HFF-Myc (cell line): ENCODE measurements around the gene SETD2.
A peak's percentile ranks its signal among the peaks of the same experiment; 100 is the strongest.

Experiments used
- DNase-seq: peaks from one replicate; pipeline ENCODE4 v3.0.0-alpha.2; 2011; ENCODE audit warnings: low read depth; ENCODE audit errors: extremely low read depth
- H3K4me3 ChIP-seq: replicated peaks from 2 replicates; pipeline ENCODE4 v1.5.1; 2011; ENCODE audit warnings: low read depth, mild to moderate bottlenecking, control low read depth, low read length
- TF ChIP-seq, protein P1 (sequence below): IDR thresholded peaks from 2 replicates; pipeline ENCODE4 v1.5.1; 2012; ENCODE audit warnings: mild to moderate bottlenecking, low read depth, low read length, control low read depth; ENCODE audit errors: missing control alignments

The SETD2 gene

DNA sequence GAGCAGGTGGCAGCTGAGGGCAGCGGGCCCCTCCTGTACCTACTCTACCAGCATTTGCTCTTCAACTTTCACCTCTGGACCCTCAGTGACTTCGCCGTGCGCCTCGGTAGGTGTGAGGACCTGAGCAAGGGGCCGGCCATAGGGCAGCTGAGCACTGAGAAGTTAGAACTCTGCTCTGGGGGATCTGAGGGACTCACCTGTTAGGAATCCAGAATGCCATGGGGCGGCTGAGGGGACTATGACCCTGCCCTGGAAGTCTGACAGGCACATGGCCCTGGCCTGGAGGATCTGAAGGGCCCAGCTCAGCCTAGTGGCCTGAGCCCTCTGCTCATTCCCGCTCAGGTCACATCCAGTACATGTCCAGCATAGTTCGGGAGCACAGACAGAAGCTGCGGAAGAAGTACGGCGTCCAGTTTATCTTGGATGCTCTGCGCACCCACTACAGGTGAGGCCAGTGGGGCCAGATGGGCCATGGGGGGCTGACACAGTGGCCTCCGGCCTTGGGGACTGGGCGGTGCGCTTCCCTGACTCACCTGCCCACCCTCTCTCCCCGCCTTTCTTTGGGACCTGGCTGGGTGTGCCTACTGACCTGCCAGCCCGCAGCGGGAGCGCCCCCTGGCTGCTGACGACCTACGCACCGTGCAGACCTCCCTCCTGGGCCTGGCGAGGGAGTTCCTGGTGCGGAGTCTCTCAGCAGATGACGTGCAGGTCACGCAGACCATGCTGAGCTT, 165.6 kb downstream of the SETD2 start:
- H3K4me3 ChIP-seq, result no peak overlapping the region
- no peak for DNase-seq
- TF ChIP-seq, protein P1, sequence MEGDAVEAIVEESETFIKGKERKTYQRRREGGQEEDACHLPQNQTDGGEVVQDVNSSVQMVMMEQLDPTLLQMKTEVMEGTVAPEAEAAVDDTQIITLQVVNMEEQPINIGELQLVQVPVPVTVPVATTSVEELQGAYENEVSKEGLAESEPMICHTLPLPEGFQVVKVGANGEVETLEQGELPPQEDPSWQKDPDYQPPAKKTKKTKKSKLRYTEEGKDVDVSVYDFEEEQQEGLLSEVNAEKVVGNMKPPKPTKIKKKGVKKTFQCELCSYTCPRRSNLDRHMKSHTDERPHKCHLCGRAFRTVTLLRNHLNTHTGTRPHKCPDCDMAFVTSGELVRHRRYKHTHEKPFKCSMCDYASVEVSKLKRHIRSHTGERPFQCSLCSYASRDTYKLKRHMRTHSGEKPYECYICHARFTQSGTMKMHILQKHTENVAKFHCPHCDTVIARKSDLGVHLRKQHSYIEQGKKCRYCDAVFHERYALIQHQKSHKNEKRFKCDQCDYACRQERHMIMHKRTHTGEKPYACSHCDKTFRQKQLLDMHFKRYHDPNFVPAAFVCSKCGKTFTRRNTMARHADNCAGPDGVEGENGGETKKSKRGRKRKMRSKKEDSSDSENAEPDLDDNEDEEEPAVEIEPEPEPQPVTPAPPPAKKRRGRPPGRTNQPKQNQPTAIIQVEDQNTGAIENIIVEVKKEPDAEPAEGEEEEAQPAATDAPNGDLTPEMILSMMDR, result peak; percentile 78

DNA sequence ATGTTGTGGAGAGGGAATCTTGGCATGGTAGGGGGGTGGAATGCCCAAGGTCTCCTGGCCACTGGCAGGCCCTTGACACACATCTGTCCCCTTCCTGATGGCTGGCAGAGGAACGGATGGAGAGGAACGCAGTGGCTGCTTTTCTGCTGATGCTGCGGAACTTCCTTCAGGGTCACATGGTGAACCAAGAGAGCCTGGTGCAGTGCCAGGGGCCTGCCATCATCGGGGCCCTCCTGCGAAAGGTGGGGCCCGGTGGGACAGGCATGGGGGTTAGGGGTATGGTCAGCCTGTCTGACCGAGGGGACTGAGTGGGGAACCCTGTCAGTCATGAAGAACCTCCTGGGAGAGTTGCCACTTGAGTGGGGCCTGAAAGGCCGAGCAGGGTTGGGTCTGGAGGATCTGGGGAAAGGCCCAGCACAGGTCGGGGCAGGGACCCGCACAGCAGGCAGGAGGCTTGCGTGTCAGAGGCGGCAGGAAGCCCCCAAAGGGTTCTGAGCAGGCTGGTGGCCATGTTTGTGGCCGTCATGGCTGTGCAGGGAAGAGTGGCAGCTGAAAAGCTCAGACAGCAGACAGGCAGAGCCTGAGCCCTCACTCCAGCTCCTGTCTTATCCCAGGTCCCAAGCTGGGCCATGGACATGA, 166.3 kb downstream of the SETD2 start:
- no peak overlapping the region for H3K4me3 ChIP-seq

DNA sequence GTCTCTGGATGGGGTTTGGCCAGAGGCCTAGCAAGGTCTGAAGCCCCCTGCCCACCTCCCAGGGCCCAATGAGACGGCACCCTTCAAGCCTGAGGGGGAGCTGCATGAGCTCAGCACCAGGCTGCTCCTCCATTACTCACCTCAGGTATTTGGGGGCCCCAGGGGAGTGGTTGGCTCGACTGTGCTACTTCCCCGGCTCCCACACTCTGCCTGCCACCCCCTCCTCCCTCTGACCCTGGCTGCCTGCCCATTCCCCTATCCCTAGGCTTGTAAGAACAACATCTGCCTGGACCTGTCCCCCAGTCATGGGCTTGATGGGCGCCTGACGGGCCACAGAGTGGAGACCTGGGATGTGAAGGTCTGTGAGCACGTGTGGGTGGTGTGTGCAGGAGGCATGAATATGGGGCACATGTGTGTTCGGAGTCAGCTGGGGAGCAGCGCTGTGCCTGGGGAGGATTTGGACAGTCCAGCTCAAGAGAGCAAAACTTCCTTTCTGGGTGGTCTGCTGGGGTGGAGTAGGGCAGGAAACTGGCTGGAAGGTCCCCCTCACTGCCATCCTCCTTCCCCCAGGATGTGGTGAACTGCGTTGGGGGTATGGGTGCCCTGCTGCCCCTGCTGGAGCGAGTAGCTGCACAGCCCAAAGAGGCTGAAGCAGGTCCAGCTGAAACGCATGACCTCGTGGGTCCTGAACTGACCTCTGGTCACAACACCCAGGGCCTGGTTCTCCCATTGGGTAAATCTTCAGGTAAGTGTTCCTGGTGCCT, 167.0 kb downstream of the SETD2 start:
- DNase-seq, result no peak
- H3K4me3 ChIP-seq, result no peak overlapping the region
- TF ChIP-seq, protein P1, result no peak

More for the DNA sequence above, 166.3 kb downstream of the SETD2 start:
- TF ChIP-seq, protein P1, result no peak
- no peak for DNase-seq

DNA sequence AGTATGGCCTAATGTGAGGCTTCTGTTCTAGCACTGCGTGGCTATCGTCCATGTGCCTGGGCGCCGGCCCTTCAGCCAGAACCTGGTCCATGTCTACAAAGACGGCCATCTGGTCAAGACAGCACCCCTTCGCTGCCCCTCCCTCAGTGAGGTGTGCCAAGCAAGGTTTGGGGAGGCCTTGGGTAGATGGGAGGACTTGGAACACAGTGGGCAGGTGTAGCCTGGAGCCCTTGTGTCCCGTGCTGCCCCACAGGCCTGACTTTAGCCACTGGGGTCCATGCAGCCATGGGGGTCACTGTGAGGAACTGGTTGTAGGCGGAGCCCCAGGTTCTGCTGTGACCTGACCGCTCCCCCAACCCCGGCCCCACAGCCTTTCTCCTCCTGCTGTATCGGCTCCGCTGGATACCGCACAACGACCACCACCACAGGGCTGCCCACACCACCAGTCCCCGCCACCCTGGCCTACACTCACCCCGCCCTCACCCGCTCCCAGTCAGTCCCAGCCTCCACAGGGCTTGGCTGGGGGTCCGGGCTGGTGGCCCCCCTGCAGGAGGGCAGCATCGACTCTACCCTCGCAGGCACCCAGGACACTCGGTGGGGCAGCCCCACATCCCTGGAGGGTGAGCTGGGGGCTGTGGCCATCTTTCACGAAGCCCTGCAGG, 167.9 kb downstream of the SETD2 start:
- no peak overlapping the region for H3K4me3 ChIP-seq
- DNase-seq, result no peak
- TF ChIP-seq, protein P1, result no peak

DNA sequence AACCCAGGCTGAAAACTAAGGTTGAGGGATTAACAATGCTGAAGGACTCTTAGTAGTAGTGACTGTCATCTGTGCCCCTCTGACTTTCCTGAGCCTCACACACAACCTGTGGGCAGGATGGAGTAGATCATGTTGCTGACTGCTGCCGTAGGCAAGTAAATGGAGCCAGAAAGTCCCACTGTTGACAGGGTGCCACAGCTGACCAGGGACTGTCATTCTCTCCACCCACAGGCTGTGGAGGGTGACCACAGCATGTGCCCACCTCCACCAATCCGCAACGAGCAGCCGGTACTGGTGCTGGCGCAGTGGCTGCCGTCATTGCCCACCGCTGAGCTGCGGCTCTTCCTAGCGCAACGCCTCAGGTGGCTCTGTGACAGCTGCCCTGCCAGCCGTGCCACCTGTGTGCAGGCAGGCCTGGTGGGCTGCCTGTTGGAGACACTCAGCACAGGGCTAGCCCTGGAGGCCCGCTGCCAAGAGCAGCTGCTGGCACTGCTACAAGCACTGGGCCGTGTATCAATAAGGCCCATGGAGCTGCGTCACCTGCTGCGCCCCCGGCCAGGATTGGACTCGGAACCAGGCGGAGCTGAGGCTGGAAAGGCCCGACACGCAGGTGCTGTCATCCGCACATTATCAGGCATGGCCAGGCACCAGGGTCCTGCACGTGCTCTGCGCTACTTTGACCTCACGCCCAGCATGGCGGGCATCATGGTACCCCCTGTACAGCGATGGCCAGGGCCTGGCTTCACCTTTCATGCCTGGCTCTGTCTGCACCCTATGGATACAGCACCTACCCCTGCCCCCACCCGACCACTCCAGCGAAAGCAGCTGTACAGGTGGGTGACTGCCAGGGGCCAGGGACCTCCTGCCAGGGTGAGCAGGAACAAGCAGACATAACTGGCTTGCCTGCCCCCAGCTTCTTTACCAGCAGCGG, 168.8 kb downstream of the SETD2 start:
- no peak for DNase-seq
- H3K4me3 ChIP-seq, result no peak overlapping the region
- TF ChIP-seq, protein P1, result no peak

DNA sequence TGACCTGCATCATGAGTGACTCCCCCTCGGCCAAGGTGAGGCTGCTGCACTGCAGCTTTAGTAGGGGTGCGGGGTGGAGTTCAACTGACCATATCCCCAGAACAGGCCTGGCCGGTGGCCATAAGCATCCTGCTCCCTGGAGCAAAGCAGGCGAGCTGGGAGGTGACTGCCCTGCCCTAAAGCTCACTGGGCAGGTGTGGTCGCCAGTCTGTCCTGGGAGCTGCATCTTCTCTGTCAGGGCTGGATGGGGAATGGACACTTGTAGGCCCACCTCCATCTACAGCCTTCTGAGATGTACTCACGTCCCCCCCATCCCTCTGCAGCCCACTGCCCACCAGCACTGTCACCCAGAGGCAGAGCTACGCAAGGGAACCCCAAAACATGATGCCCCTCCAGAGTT, 169.9 kb downstream of the SETD2 start:
- TF ChIP-seq, protein P1, result no peak
- DNase-seq, result no peak
- no peak overlapping the region for H3K4me3 ChIP-seq
